Esophagus squamous epithelium (tissue), 5 donors: ENCODE data around the gene CCL18. TPM values are rescaled to one million over a fixed set of nuclear protein-coding genes. Genes with fewer than 3 reads are reported as not detected.
"Not testable (repeated sequence)": the region's sequence is repeated elsewhere in the genome, so short reads cannot be mapped to it uniquely, and the experiment has no call there.

Experiments used
- DNase-seq: peaks from one replicate; lab custom pipeline; 2025; lab: John Stamatoyannopoulos, UW
- H3K27ac ChIP-seq, 4 donors: fragments of 200-600 bp; sonication (generic); one replicate each; pipeline ENCODE4 v1.5.1; 2016 to 2019; ENCODE audit warnings: mild to moderate bottlenecking in 1 of 4
- H3K27me3 ChIP-seq, 4 donors: fragments of 200-600 bp; sonication (generic); 1 replicate in 3 of 4; 2 replicates in 1 of 4; pipeline versions ENCODE4 v1.5.1 to v1.6.0; 2017 to 2021; ENCODE audit warnings: antibody characterized with exemption in 1 of 4
- H3K36me3 ChIP-seq, 3 donors: fragments of 200-600 bp; sonication (generic); one replicate each; pipeline ENCODE4 v1.5.1; 2016 to 2019
- H3K4me1 ChIP-seq, 3 donors: fragments of 200-600 bp; sonication (generic); one replicate each; pipeline ENCODE4 v1.5.1; 2017 to 2019
- H3K4me3 ChIP-seq, 4 donors: fragments of 200-600 bp; sonication (generic); 1 replicate in 3 of 4; 2 replicates in 1 of 4; pipeline ENCODE4 v1.5.1; 2016 to 2019; ENCODE audit warnings: mild to moderate bottlenecking in 2 of 4, moderate library complexity in 1 of 4
- H3K9me3 ChIP-seq, 3 donors: fragments of 200-600 bp; sonication (generic); one replicate each; pipeline ENCODE4 v1.5.1; 2016 to 2019
- POLR2A ChIP-seq, 4 donors: fragments of 450-650 bp; IDR thresholded peaks; one replicate each; pipeline ENCODE4 v1.6.1; 2017; ENCODE audit warnings: antibody characterized with exemption in 4 of 4, mild to moderate bottlenecking in 4 of 4, moderate library complexity in 3 of 4
- WGBS, 2 donors: methylation state at CpG; one replicate each; pipeline ENCODE4 v1.1.5; 2018; 5-methylcytosine and 5-hydroxymethylcytosine counted together
- intact Hi-C: fragments of 100-400 bp; cut with DNase I; formaldehyde crosslinking; loops from one replicate; pipeline ENCODE4 v1.15.0; 2022
- total RNA-seq, 4 donors: library from RNA; depleted of rRNA; stranded (reverse); fragments of >200 nt; gene quantifications; one replicate each; pipeline ENCODE4 v1.1.0, GENCODE V29; 2016
- TF ChIP-seq, protein P1 (sequence below), 6 experiments: fragments of 450-650 bp in 4 of 6; fragments of 200-600 bp in 2 of 6; sonication (generic) in 2 of 6; IDR thresholded peaks; one replicate each; pipeline ENCODE4 v1.5.1; 2016 to 2019; ENCODE audit warnings: antibody characterized with exemption in 6 of 6, mild to moderate bottlenecking in 4 of 6, moderate library complexity in 4 of 6
- donor health status: DM: yes; HTN: yes; CAD: no.

The CCL18 gene
- total RNA-seq, 4 donors from 2014 or later, result 0.76 to 2.8 (median 0.92) TPM; not detected in 1

DNA sequence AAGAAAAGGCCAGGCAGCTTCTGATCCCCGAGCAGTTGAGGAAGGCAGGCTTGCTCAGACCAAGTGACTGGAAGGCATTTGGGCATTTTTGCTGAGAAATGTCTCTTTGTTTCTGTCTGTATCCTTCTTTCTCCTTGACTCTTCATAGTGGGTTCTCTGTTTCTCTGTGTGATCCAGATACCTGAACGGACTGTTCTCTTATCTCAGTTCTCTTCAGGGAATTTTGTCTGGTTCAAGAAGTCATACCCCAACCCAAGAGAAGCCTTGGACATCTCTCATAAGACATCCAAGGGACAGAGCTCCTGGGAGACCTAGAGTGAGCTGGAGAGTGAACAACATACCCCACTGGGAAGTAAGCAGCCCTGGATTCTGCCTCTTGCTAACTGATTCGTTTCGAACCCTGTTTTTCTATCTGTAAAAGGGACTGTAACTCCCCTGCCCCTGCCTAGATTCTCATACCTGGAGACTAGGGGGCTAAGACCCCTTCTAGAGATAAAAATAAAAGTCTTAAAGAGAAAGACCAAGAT is 25.3 kb downstream of the CCL18 start:
- Histone ChIP-seq H3K27ac (peak overlapping the region in 1 of 4 donors; percentile 29), H3K4me3 (no peak overlapping the region), H3K36me3 (no peaks in the 10 kb centered on the region), H3K27me3 (peaks cover 0 to 27% (median 0%) of the 10 kb centered on the region in 4 donors), H3K9me3 (no peaks in the 10 kb centered on the region), H3K4me1 (peaks cover 0 to 5% (median 0%) of the 10 kb centered on the region in 3 donors)
- no peak for DNase-seq
- intact Hi-C loops, result no loop called here
- 43 to 52% methylated on average over 4 of the region's 4 CpGs for WGBS, 2 donors
- TF ChIP-seq, protein P1, sequence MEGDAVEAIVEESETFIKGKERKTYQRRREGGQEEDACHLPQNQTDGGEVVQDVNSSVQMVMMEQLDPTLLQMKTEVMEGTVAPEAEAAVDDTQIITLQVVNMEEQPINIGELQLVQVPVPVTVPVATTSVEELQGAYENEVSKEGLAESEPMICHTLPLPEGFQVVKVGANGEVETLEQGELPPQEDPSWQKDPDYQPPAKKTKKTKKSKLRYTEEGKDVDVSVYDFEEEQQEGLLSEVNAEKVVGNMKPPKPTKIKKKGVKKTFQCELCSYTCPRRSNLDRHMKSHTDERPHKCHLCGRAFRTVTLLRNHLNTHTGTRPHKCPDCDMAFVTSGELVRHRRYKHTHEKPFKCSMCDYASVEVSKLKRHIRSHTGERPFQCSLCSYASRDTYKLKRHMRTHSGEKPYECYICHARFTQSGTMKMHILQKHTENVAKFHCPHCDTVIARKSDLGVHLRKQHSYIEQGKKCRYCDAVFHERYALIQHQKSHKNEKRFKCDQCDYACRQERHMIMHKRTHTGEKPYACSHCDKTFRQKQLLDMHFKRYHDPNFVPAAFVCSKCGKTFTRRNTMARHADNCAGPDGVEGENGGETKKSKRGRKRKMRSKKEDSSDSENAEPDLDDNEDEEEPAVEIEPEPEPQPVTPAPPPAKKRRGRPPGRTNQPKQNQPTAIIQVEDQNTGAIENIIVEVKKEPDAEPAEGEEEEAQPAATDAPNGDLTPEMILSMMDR (IDR thresholded peaks at IDR 0.05), result no peak

- H3K4me3 ChIP-seq, result no peak within 1 kb of the TSS
- WGBS, 2 donors, result 47 to 59% methylated on average over 6 to 9 of the region's 9 CpGs
- peaks cover 0 to 27% (median 0%) of the 10 kb centered on the region in 4 donors for H3K27me3 ChIP-seq
- TF ChIP-seq, protein P1 (IDR thresholded peaks at IDR 0.05), result no peak
- TF ChIP-seq POLR2A (IDR thresholded peaks at IDR 0.05), result no peak
- intact Hi-C loops, result no loop called here
- no peak for DNase-seq
- H3K4me1 ChIP-seq, result peaks cover 0 to 5% (median 0%) of the 10 kb centered on the region in 3 donors
- no peaks in the 10 kb centered on the region for H3K9me3 ChIP-seq
- H3K36me3 ChIP-seq, result no peaks in the 10 kb centered on the region
- peak within 1 kb of the TSS in 1 of 4 donors; percentile 29 for H3K27ac ChIP-seq
Observed at GRCh38 chr17:36089888-36090836, 26.1 kb downstream of the CCL18 start, which contains the start of gene CCL3. CCL3 (minus strand) TSS chr17:36090143; CDS start chr17:36090058, 85 bp downstream.

DNA sequence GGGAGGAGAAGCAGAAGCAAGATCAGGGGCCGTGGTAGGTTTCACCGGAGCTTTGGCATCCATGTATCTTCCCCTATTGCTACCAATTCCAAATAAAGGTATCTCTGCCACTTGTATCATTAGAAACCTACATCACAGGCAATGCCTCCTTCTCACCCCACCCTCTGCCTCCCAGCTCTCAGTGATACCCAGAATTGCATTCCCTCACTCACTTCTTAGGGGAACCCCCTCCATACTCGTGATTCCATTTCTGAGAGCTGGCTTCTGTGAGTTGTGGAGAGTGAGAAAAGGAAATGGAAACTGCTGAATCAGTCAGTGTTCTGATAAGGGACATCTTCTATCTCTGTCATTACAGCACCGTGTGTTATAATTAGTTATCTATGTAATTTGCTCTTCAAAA is 28.2 kb downstream of the CCL18 start:
- 55 to 59% methylated on average over 4 of the region's 4 CpGs for WGBS, 2 donors
- peaks cover 0 to 27% (median 0%) of the 10 kb centered on the region in 4 donors for H3K27me3 ChIP-seq
- H3K27ac ChIP-seq, result no peak overlapping the region
- no peak for DNase-seq
- no peaks in the 10 kb centered on the region for H3K9me3 ChIP-seq
- TF ChIP-seq, protein P1 (IDR thresholded peaks at IDR 0.05), result no peak
- TF ChIP-seq POLR2A (IDR thresholded peaks at IDR 0.05), result no peak
- no peaks in the 10 kb centered on the region for H3K36me3 ChIP-seq
- no peaks in the 10 kb centered on the region for H3K4me1 ChIP-seq
- intact Hi-C loops, result no loop called here
- H3K4me3 ChIP-seq, result no peak overlapping the region

DNA sequence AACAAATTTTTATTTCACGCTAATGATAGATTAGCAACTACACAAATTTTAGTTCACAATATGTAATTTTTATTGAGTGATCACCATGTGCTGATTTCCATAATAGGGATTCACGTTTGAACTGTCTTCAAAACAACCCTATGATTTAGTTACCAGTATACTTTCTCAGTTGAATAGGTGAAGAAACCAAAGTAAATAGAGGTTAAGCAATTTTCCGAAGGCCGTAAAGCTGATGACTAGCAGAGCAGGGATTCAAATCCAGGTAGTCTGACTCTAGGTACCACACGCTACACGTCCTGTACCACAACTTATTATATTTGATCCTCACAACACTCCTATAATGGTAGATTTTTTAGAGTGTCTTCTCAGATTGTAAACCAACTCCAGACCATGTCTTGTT is 28.6 kb downstream of the CCL18 start:
- intact Hi-C loops, H3K27ac ChIP-seq, H3K4me1 ChIP-seq, H3K9me3 ChIP-seq, H3K4me3 ChIP-seq, DNase-seq, H3K36me3 ChIP-seq: not testable (repeated sequence)
- peaks cover 0 to 27% (median 0%) of the 10 kb centered on the region in 4 donors for H3K27me3 ChIP-seq
- WGBS, 2 donors, result 63 to 75% methylated on average over 6 of the region's 6 CpGs

DNA sequence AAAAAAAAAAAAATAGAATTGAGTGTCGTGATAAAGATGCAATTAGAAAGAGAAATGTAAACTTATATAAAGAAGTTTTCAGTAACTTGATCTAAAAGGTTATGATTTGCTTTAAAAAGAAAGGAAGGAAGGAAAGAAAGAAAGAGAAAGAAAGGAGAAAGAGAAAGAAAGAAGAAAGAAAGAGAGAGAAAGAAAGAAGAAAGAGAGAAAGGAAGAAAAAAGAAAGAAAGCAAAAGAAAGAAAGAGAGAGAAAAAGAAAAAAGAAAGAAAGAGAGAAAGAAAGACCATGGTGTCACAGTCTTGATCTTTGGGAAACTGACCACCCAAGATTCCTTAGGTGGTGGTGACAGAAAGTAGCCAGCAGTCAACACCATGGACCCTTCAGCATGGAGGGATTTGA is 30.2 kb downstream of the CCL18 start:
- TF ChIP-seq, protein P1 (IDR thresholded peaks at IDR 0.05), result no peak
- TF ChIP-seq POLR2A (IDR thresholded peaks at IDR 0.05), result no peak
- Histone ChIP-seq H3K27ac (no peak overlapping the region), H3K4me3 (no peak overlapping the region), H3K27me3 (peaks cover 0 to 19% (median 0%) of the 10 kb centered on the region in 4 donors), H3K9me3 (no peaks in the 10 kb centered on the region), H3K36me3 (no peaks in the 10 kb centered on the region), H3K4me1 (no peaks in the 10 kb centered on the region)
- 74 to 84% methylated on average over 1 of the region's 1 CpG for WGBS, 2 donors
- no peak for DNase-seq
- intact Hi-C loops, result no loop called here
